Esophagus muscularis mucosa (tissue), 4 donors: ENCODE measurements around the gene PEPD. TPM values are rescaled to one million over a fixed set of nuclear protein-coding genes. Genes with fewer than 3 reads are reported as not detected.

Experiments used
- DNase-seq: peaks from one replicate; pipeline ENCODE4 v3.0.0-alpha.2; 2017; ENCODE audit errors: extremely low spot score
- H3K27ac ChIP-seq, 4 donors: fragments of 200-600 bp; sonication (generic); replicated peaks in 1 of 4; 1 replicate in 3 of 4; 2 replicates in 1 of 4; pipeline ENCODE4 v1.5.1; 2016 to 2019; ENCODE audit warnings: mild to moderate bottlenecking in 1 of 4
- H3K27me3 ChIP-seq, 4 donors: fragments of 200-600 bp; sonication (generic); one replicate each; pipeline versions ENCODE4 v1.5.1 to v1.6.0; 2016 to 2019
- H3K36me3 ChIP-seq, 4 donors: fragments of 200-600 bp; sonication (generic); one replicate each; pipeline ENCODE4 v1.5.1; 2016 to 2019
- H3K4me1 ChIP-seq, 4 donors: fragments of 200-600 bp; sonication (generic); one replicate each; pipeline ENCODE4 v1.5.1; 2016 to 2019
- H3K4me3 ChIP-seq, 4 donors: fragments of 200-600 bp; sonication (generic); 1 replicate in 2 of 4; 2 replicates in 2 of 4; pipeline ENCODE4 v1.5.1; 2016 to 2019; ENCODE audit warnings: mild to moderate bottlenecking in 4 of 4, moderate library complexity in 1 of 4
- H3K9me3 ChIP-seq, 4 donors: fragments of 200-600 bp; sonication (generic); 1 replicate in 3 of 4; 2 replicates in 1 of 4; pipeline ENCODE4 v1.5.1; 2016 to 2019
- CTCF ChIP-seq, 3 experiments: fragments of 200-600 bp in 2 of 3; fragments of 450-650 bp in 1 of 3; sonication (generic) in 2 of 3; IDR thresholded peaks; one replicate each; pipeline ENCODE4 v1.5.1; 2017 to 2019; ENCODE audit warnings: antibody characterized with exemption in 3 of 3, mild to moderate bottlenecking in 2 of 3, moderate library complexity in 1 of 3
- EP300 ChIP-seq: sonication (generic); formaldehyde crosslinking; IDR thresholded peaks from one replicate; pipeline ENCODE4 v1.6.1; 2017; ENCODE audit warnings: antibody characterized with exemption
- POLR2A ChIP-seq: fragments of 450-650 bp; IDR thresholded peaks from one replicate; pipeline ENCODE4 v1.6.1; 2017; ENCODE audit warnings: antibody characterized with exemption, moderate library complexity, mild to moderate bottlenecking, low read depth
- POLR2AphosphoS5 ChIP-seq, 2 donors: sonication (generic); formaldehyde crosslinking; IDR thresholded peaks; one replicate each; pipeline ENCODE4 v1.6.1; 2017; ENCODE audit warnings: antibody characterized with exemption in 2 of 2
- WGBS: methylation state at CpG from one replicate; pipeline ENCODE4 v1.1.5; 2018; 5-methylcytosine and 5-hydroxymethylcytosine counted together
- intact Hi-C: fragments of 100-400 bp; cut with DNase I; formaldehyde crosslinking; loops from one replicate; pipeline ENCODE4 v1.15.1; 2023
- total RNA-seq, 4 donors: library from RNA; depleted of rRNA; stranded (reverse); fragments of >200 nt; gene quantifications; one replicate each; pipeline versions ENCODE4 v1.1.0 to v1.2.1, GENCODE V29; 2016

PEPD gene
- total RNA-seq, 4 donors from 2014 or later, result 59.8 to 90.9 (median 73.0) TPM

- Histone ChIP-seq H3K27me3 (no peaks in the 10 kb centered on the region), H3K36me3 (peaks cover 11 to 44% (median 24%) of the 10 kb centered on the region in 4 donors), H3K4me3 (no peak overlapping the region), H3K9me3 (no peaks in the 10 kb centered on the region), H3K27ac (no peak overlapping the region), H3K4me1 (peaks cover 0 to 10% (median 4%) of the 10 kb centered on the region in 4 donors)
- intact Hi-C loops, result no loop called here
- TF ChIP-seq EP300 (no peak), POLR2AphosphoS5 (IDR thresholded peaks at IDR 0.05) (no peak), POLR2A (no peak), CTCF (IDR thresholded peaks at IDR 0.05) (no peak)
- no peak for DNase-seq
- WGBS, result 95% methylated on average over 9 of the region's 9 CpGs
Observed at GRCh38 chr19:33465371-33465770, 56.2 kb downstream of the PEPD start.

- Histone ChIP-seq H3K36me3 (peaks cover 11 to 50% (median 26%) of the 10 kb centered on the region in 4 donors), H3K4me1 (peaks cover 0 to 10% (median 4%) of the 10 kb centered on the region in 4 donors), H3K4me3 (no peak overlapping the region), H3K9me3 (no peaks in the 10 kb centered on the region), H3K27ac (no peak overlapping the region), H3K27me3 (no peaks in the 10 kb centered on the region)
- 93% methylated on average over 10 of the region's 10 CpGs for WGBS
- DNase-seq, result no peak
- TF ChIP-seq EP300, result no peak
- no peak for TF ChIP-seq POLR2AphosphoS5 (IDR thresholded peaks at IDR 0.05)
- no peak for TF ChIP-seq CTCF (IDR thresholded peaks at IDR 0.05)
- TF ChIP-seq POLR2A, result no peak
- intact Hi-C loops, result no loop called here
Observed at GRCh38 chr19:33464733-33465115, 56.9 kb downstream of the PEPD start.

GRCh38 chr19:33464010-33464732, 57.4 kb downstream of the PEPD start:
- Histone ChIP-seq H3K4me1 (peaks cover 0 to 10% (median 4%) of the 10 kb centered on the region in 4 donors), H3K9me3 (no peaks in the 10 kb centered on the region), H3K27me3 (no peaks in the 10 kb centered on the region), H3K27ac (no peak overlapping the region), H3K36me3 (peaks cover 11 to 52% (median 30%) of the 10 kb centered on the region in 4 donors), H3K4me3 (no peak overlapping the region)
- DNase-seq, result no peak
- 89% methylated on average over 11 of the region's 12 CpGs for WGBS
- intact Hi-C loops, result no loop called here
- TF ChIP-seq CTCF (IDR thresholded peaks at IDR 0.05), result no peak
- no peak for TF ChIP-seq POLR2A
- no peak for TF ChIP-seq POLR2AphosphoS5 (IDR thresholded peaks at IDR 0.05)
- no peak for TF ChIP-seq EP300

GRCh38 chr19:33463199-33463598, 58.4 kb downstream of the PEPD start:
- H3K9me3 ChIP-seq, result no peaks in the 10 kb centered on the region
- no peaks in the 10 kb centered on the region for H3K27me3 ChIP-seq
- intact Hi-C loops, result no loop called here
- no peak for DNase-seq
- WGBS, result 39% methylated on average over 10 of the region's 10 CpGs
- peaks cover 11 to 48% (median 30%) of the 10 kb centered on the region in 4 donors for H3K36me3 ChIP-seq
- peaks cover 0 to 10% (median 4%) of the 10 kb centered on the region in 4 donors for H3K4me1 ChIP-seq
- H3K27ac ChIP-seq, result no peak overlapping the region
- H3K4me3 ChIP-seq, result no peak overlapping the region
- TF ChIP-seq POLR2AphosphoS5 (IDR thresholded peaks at IDR 0.05) (no peak), POLR2A (no peak), EP300 (no peak), CTCF (IDR thresholded peaks at IDR 0.05) (no peak)
